ENCODE results near the gene ARHGAP10.

GRCh38 chr4:147954850-147955249 is 223.0 kb downstream of the ARHGAP10 start:
- TF ChIP-seq CTCF (conservative IDR thresholded peaks at IDR 0.05 in 1 of 2, IDR thresholded peaks at IDR 0.05 in 1 of 2; ENCODE audit: extremely low read depth in 1 of 2, insufficient read depth in 1 of 2, low read depth in 1 of 2, low read length in 2 of 2) = no peak
- TF ChIP-seq EZH2 (IDR thresholded peaks at IDR 0.05; ENCODE audit: borderline replicate concordance, low read length) = no peak
